ENCODE results near the gene ZNF324B.
"Not testable (repeated sequence)": the region's sequence is repeated elsewhere in the genome, so short reads cannot be mapped to it uniquely, and the experiment has no call there.

Gene ZNF324B

GRCh38 chr19:58451358-58452101, at the start of gene ZNF324B:
Gene ZNF324B, plus strand, starts transcription at chr19:58451622. Its CDS starts 2,080 bp downstream, at chr19:58453702.
- peak; percentile 99 for DNase-seq

- peak; percentile 39 for DNase-seq
Measured at GRCh38 chr19:58401840-58402421, 49.5 kb upstream of the ZNF324B start.

- peak; percentile 60 for DNase-seq
Measured at GRCh38 chr19:58403920-58404478, 47.4 kb upstream of the ZNF324B start.

GRCh38 chr19:58406818-58407657, 44.4 kb upstream of the ZNF324B start:
- peak; percentile 43 for DNase-seq

- peak; percentile 52 for DNase-seq
Measured at GRCh38 chr19:58407658-58408151, 43.7 kb upstream of the ZNF324B start.

- peak; percentile 98 for DNase-seq
Measured at GRCh38 chr19:58408152-58409009, 43.0 kb upstream of the ZNF324B start, which contains the start of gene ZNF584. Gene ZNF584, plus strand, starts transcription at chr19:58408649. Its CDS starts 499 bp downstream, at chr19:58409148.

- peak; percentile 48 for DNase-seq
Measured at GRCh38 chr19:58409010-58409790, 42.2 kb upstream of the ZNF324B start.

GRCh38 chr19:58416604-58417003, 34.8 kb upstream of the ZNF324B start:
- DNase-seq, result no peak

- DNase-seq, result no peak
Measured at GRCh38 chr19:58417071-58417470, 34.4 kb upstream of the ZNF324B start.

- DNase-seq, result no peak
Measured at GRCh38 chr19:58428617-58429016, 22.8 kb upstream of the ZNF324B start.

GRCh38 chr19:58429745-58430144, 21.7 kb upstream of the ZNF324B start:
- no peak for DNase-seq

- DNase-seq, result no peak
Measured at GRCh38 chr19:58434217-58434616, 17.2 kb upstream of the ZNF324B start.

- DNase-seq, result peak; percentile 96
Measured at GRCh38 chr19:58439576-58440554, 11.6 kb upstream of the ZNF324B start, which contains the start of gene ZNF132. Gene ZNF132, minus strand, starts transcription at chr19:58440153. Its CDS starts 332 bp downstream, at chr19:58439821.

- DNase-seq, result no peak
Measured at GRCh38 chr19:58440556-58440955, 10.9 kb upstream of the ZNF324B start.

GRCh38 chr19:58442986-58443385, 8.4 kb upstream of the ZNF324B start:
- not testable (repeated sequence) for DNase-seq

- not testable (repeated sequence) for DNase-seq
Measured at GRCh38 chr19:58448860-58449259, 2.6 kb upstream of the ZNF324B start.

GRCh38 chr19:58449980-58450379, 1.4 kb upstream of the ZNF324B start:
- DNase-seq, result not testable (repeated sequence)

GRCh38 chr19:58450856-58451357, 515 bp upstream of the ZNF324B start:
- DNase-seq, result no peak

GRCh38 chr19:58453743-58454142, 2.3 kb downstream of the ZNF324B start:
- no peak for DNase-seq
